Ovary (tissue), 3 donors: ENCODE measurements around the gene ABLIM1.

Source experiments
- CTCF ChIP-seq, 3 donors: fragments of 450-650 bp in 2 of 3; fragments of 200-600 bp in 1 of 3; IDR thresholded peaks; one replicate each; pipeline versions ENCODE4 v1.5.1 to v1.8.0; 2016 to 2022; ENCODE audit warnings: antibody characterized with exemption in 3 of 3, mild to moderate bottlenecking in 1 of 3
- POLR2A ChIP-seq: fragments of 450-650 bp; IDR thresholded peaks from one replicate; pipeline ENCODE4 v1.6.1; 2017; ENCODE audit warnings: antibody characterized with exemption, mild to moderate bottlenecking, moderate library complexity
- donor health status: DM: no; HTN: no; CAD: no.

- TF ChIP-seq POLR2A (no peak), CTCF (IDR thresholded peaks at IDR 0.05) (no peak)
Observed at GRCh38 chr10:114623155-114623554, 34.9 kb downstream of the ABLIM1 start.
